ENCODE measurements around the gene GFPT1. TPM values are rescaled to one million over a fixed set of nuclear protein-coding genes. Genes with fewer than 3 reads are reported as not detected.
A peak's percentile ranks its signal among the peaks of the same experiment; 100 is the strongest.
"Not testable (repeated sequence)": the region's sequence is repeated elsewhere in the genome, so short reads cannot be mapped to it uniquely, and the experiment has no call there.

GFPT1 gene
- total RNA-seq, 1 donor from 2014 or later: 38.6 TPM

- DNase-seq (no peak), ATAC-seq (ENCODE audit: poor library complexity) (no peak)
- intact Hi-C loops (cut with DNase I): no loop called here
Measured at GRCh38 chr2:69386360-69386759, 667 bp downstream of the GFPT1 start.

GRCh38 chr2:69385443-69386151, 1.4 kb downstream of the GFPT1 start:
- intact Hi-C loops (cut with DNase I): no loop called here
- no peak for ATAC-seq (ENCODE audit: poor library complexity)
- DNase-seq: no peak

GRCh38 chr2:69384618-69385081, 2.4 kb downstream of the GFPT1 start:
- DNase-seq: no peak

GRCh38 chr2:69383176-69383812, 3.7 kb downstream of the GFPT1 start:
- intact Hi-C loops (cut with DNase I): no loop called here
- DNase-seq (no peak), ATAC-seq (ENCODE audit: poor library complexity) (no peak)

More at GRCh38 chr2:69384618-69385081, 2.4 kb downstream of the GFPT1 start:
- intact Hi-C loops (cut with DNase I): no loop called here
- ATAC-seq (ENCODE audit: poor library complexity): no peak

- ATAC-seq (ENCODE audit: poor library complexity) (no peak), DNase-seq (no peak)
- intact Hi-C loops (cut with DNase I): no loop called here
Measured at GRCh38 chr2:69382547-69382946, 4.5 kb downstream of the GFPT1 start.

- ATAC-seq (ENCODE audit: poor library complexity) (no peak), DNase-seq (no peak)
- intact Hi-C loops (cut with DNase I): no loop called here
Measured at GRCh38 chr2:69381337-69381737, 5.7 kb downstream of the GFPT1 start.

- ATAC-seq (ENCODE audit: poor library complexity): no peak
- no peak for DNase-seq
- intact Hi-C loops (cut with DNase I): no loop called here
Measured at GRCh38 chr2:69380072-69380917, 6.7 kb downstream of the GFPT1 start.

- peak; percentile 49 for ATAC-seq (ENCODE audit: poor library complexity)
- no peak for DNase-seq
- intact Hi-C loops (cut with DNase I): no loop called here
Measured at GRCh38 chr2:69376403-69376802, 10.6 kb downstream of the GFPT1 start.

- intact Hi-C loops (cut with DNase I): no loop called here
Measured at GRCh38 chr2:69375494-69376353, 11.3 kb downstream of the GFPT1 start.

GRCh38 chr2:69372767-69373166, 14.3 kb downstream of the GFPT1 start:
- ATAC-seq (ENCODE audit: poor library complexity): no peak
- no peak for DNase-seq
- intact Hi-C loops (cut with DNase I): no loop called here

More at GRCh38 chr2:69375494-69376353, 11.3 kb downstream of the GFPT1 start:
- DNase-seq: no peak
- peak; percentile 81 for ATAC-seq (ENCODE audit: poor library complexity)

GRCh38 chr2:69369802-69370201, 17.2 kb downstream of the GFPT1 start:
- intact Hi-C loops (cut with DNase I): no loop called here
- ATAC-seq (ENCODE audit: poor library complexity) (no peak), DNase-seq (no peak)

GRCh38 chr2:69368588-69368987, 18.4 kb downstream of the GFPT1 start:
- no peak for DNase-seq
- intact Hi-C loops (cut with DNase I): no loop called here
- ATAC-seq (ENCODE audit: poor library complexity): no peak

- intact Hi-C loops (cut with DNase I): no loop called here
- no peak for ATAC-seq (ENCODE audit: poor library complexity)
- no peak for DNase-seq
Measured at GRCh38 chr2:69359371-69359770, 27.7 kb downstream of the GFPT1 start.

GRCh38 chr2:69358914-69359313, 28.1 kb downstream of the GFPT1 start:
- ATAC-seq (ENCODE audit: poor library complexity): no peak
- intact Hi-C loops (cut with DNase I): no loop called here
- no peak for DNase-seq

- intact Hi-C loops (cut with DNase I): no loop called here
- DNase-seq: no peak
- ATAC-seq (ENCODE audit: poor library complexity): no peak
Measured at GRCh38 chr2:69356471-69356870, 30.6 kb downstream of the GFPT1 start.

- DNase-seq; ATAC-seq (ENCODE audit: poor library complexity); intact Hi-C loops (cut with DNase I): not testable (repeated sequence)
Measured at GRCh38 chr2:69354976-69355375, 32.1 kb downstream of the GFPT1 start.

- ATAC-seq (ENCODE audit: poor library complexity) (no peak), DNase-seq (no peak)
- intact Hi-C loops (cut with DNase I): no loop called here
Measured at GRCh38 chr2:69353360-69353759, 33.7 kb downstream of the GFPT1 start.

GRCh38 chr2:69348781-69349180, 38.2 kb downstream of the GFPT1 start:
- DNase-seq: no peak
- intact Hi-C loops (cut with DNase I): no loop called here
- no peak for ATAC-seq (ENCODE audit: poor library complexity)

- no peak for DNase-seq
- intact Hi-C loops (cut with DNase I): no loop called here
- no peak for ATAC-seq (ENCODE audit: poor library complexity)
Measured at GRCh38 chr2:69345434-69345833, 41.6 kb downstream of the GFPT1 start.
